Neural cell (in vitro differentiated cells): ENCODE results near the gene CYP4F3. TPM values are rescaled to one million over a fixed set of nuclear protein-coding genes. Genes with fewer than 3 reads are reported as not detected.

Experiments used
- H2AFZ ChIP-seq: fragments of 200-600, 300-800 bp; sonication (generic), shearing (Covaris generic); 2 replicates; pipeline ENCODE4 v1.6.0; 2014; ENCODE audit warnings: low read depth, mild to moderate bottlenecking, antibody characterized with exemption, low read length, moderate library complexity
- H3F3A ChIP-seq: fragments of 200-600 bp; shearing (Covaris generic); 2 replicates; pipeline ENCODE4 v1.6.1; 2016; ENCODE audit warnings: mild to moderate bottlenecking, moderate library complexity, mixed read lengths, antibody characterized with exemption, low read length; ENCODE audit not compliant: insufficient read depth, poor library complexity, severe bottlenecking
- H3K27ac ChIP-seq: fragments of 200-600, 300-800 bp; sonication (generic), shearing (Covaris generic); 2 replicates; pipeline ENCODE4 v1.5.1; 2014; ENCODE audit warnings: mild to moderate bottlenecking, low read length, moderate library complexity
- H3K27me3 ChIP-seq: fragments of 300-800, 200-600 bp; sonication (generic), shearing (Covaris generic); 2 replicates; pipeline ENCODE4 v1.6.0; 2014; ENCODE audit warnings: mild to moderate bottlenecking, low read depth, low read length, moderate library complexity; ENCODE audit not compliant: insufficient read depth
- H3K36me3 ChIP-seq: fragments of 300-800, 200-600 bp; sonication (generic), shearing (Covaris generic); 2 replicates; pipeline ENCODE4 v1.5.1; 2014; ENCODE audit warnings: mild to moderate bottlenecking, antibody characterized with exemption, low read length, moderate library complexity; ENCODE audit not compliant: insufficient read depth
- H3K4me2 ChIP-seq: fragments of 300-800, 200-600 bp; sonication (generic), shearing (Covaris generic); 2 replicates; pipeline ENCODE4 v1.6.0; 2014; ENCODE audit warnings: mild to moderate bottlenecking, low read length
- H3K4me3 ChIP-seq: fragments of 300-800, 200-600 bp; sonication (generic), shearing (Covaris generic); 2 replicates; pipeline ENCODE4 v1.5.1; 2014; ENCODE audit warnings: mild to moderate bottlenecking, low read length, moderate library complexity
- H3K79me2 ChIP-seq: fragments of 200-600 bp; shearing (Covaris generic); replicated peaks from 2 replicates; pipeline ENCODE4 v1.6.0; 2014; ENCODE audit warnings: mild to moderate bottlenecking, low read length, moderate library complexity; ENCODE audit not compliant: insufficient read depth
- H3K9ac ChIP-seq: fragments of 300-800, 200-600 bp; sonication (generic), shearing (Covaris generic); 2 replicates; pipeline ENCODE4 v1.6.1; 2016; ENCODE audit warnings: mild to moderate bottlenecking, low read length, mixed read lengths
- H3K9me2 ChIP-seq: fragments of 200-600 bp; shearing (Covaris generic); 2 replicates; pipeline ENCODE4 v1.6.1; 2016; ENCODE audit warnings: mild to moderate bottlenecking, low read length, mixed read lengths; ENCODE audit not compliant: insufficient read depth
- H3K9me3 ChIP-seq: fragments of 200-600, 300-800 bp; sonication (generic), shearing (Covaris generic); 2 replicates; pipeline ENCODE4 v1.6.1; 2016; ENCODE audit warnings: mild to moderate bottlenecking, mixed run types, low read length, moderate library complexity, mixed read lengths
- H4K20me1 ChIP-seq: fragments of 200-600 bp; shearing (Covaris generic); 2 replicates; pipeline ENCODE4 v1.6.1; 2016; ENCODE audit warnings: mild to moderate bottlenecking, mixed run types; ENCODE audit not compliant: insufficient read depth
- EP300 ChIP-seq: fragments of 450-650 bp; conservative IDR thresholded peaks from 2 replicates; pipeline ENCODE4 v1.6.1; 2014; ENCODE audit warnings: antibody characterized with exemption, mild to moderate bottlenecking, moderate library complexity; ENCODE audit not compliant: poor library complexity, severe bottlenecking
- EZH2 ChIP-seq: fragments of 200-600, 300-800 bp; shearing (Covaris generic), sonication (generic); IDR thresholded peaks from 2 replicates; pipeline ENCODE4 v1.6.1; 2014; ENCODE audit warnings: antibody characterized with exemption, low read length, borderline replicate concordance, mild to moderate bottlenecking; ENCODE audit not compliant: insufficient read depth, poor library complexity, severe bottlenecking
- MXI1 ChIP-seq: fragments of 450-650 bp; conservative IDR thresholded peaks from 2 replicates; pipeline ENCODE4 v1.6.1; 2014; ENCODE audit warnings: antibody characterized with exemption, mild to moderate bottlenecking; ENCODE audit not compliant: poor library complexity, severe bottlenecking
- POLR2AphosphoS5 ChIP-seq: IDR thresholded peaks from 2 replicates; pipeline ENCODE4 v1.6.1; 2012
- RAD21 ChIP-seq: fragments of 450-650 bp; conservative IDR thresholded peaks from 2 replicates; pipeline ENCODE4 v1.6.1; 2014; ENCODE audit warnings: antibody characterized with exemption, mild to moderate bottlenecking, moderate library complexity
- SMC3 ChIP-seq: fragments of 450-650 bp; conservative IDR thresholded peaks from 2 replicates; pipeline ENCODE4 v1.6.1; 2014; ENCODE audit warnings: antibody characterized with exemption, mild to moderate bottlenecking, moderate library complexity; ENCODE audit not compliant: poor library complexity
- TAF1 ChIP-seq: IDR thresholded peaks from 2 replicates; pipeline ENCODE4 v1.6.1; 2012; ENCODE audit warnings: low read depth
- polyA plus RNA-seq: library from polyadenylated mRNA; depleted of rRNA; stranded (reverse); fragments of >200 nt; gene quantifications from 2 replicates; pipeline ENCODE4 v1.2.3, GENCODE V29; 2014
- TF ChIP-seq, protein P1 (sequence below): IDR thresholded peaks from 2 replicates; pipeline ENCODE4 v1.6.1; 2012; ENCODE audit warnings: borderline replicate concordance
- TF ChIP-seq, protein P2 (sequence below): fragments of 450-650 bp; IDR thresholded peaks from 2 replicates; pipeline ENCODE4 v1.5.1; 2014; ENCODE audit warnings: antibody characterized with exemption, mild to moderate bottlenecking, moderate library complexity; ENCODE audit not compliant: poor library complexity, severe bottlenecking

Gene CYP4F3
- polyA plus RNA-seq, 1 donor from 2014 or later = not detected

- no peak overlapping the region for H3K4me3 ChIP-seq
- no peak overlapping the region for H3K27ac ChIP-seq
- no peaks in the 10 kb centered on the region for H3K36me3 ChIP-seq
- no peaks in the 10 kb centered on the region for H3K9me2 ChIP-seq
- no peak overlapping the region for H3K9ac ChIP-seq
- no peaks in the 10 kb centered on the region for H4K20me1 ChIP-seq
- H3K79me2 ChIP-seq = no peaks in the 10 kb centered on the region
- H2AFZ ChIP-seq = no peak overlapping the region
- H3K9me3 ChIP-seq = peaks cover 6% of the 10 kb centered on the region
- no peaks in the 10 kb centered on the region for H3K27me3 ChIP-seq
- no peaks in the 10 kb centered on the region for H3F3A ChIP-seq
- H3K4me2 ChIP-seq = no peak overlapping the region
- TF ChIP-seq, protein P1, sequence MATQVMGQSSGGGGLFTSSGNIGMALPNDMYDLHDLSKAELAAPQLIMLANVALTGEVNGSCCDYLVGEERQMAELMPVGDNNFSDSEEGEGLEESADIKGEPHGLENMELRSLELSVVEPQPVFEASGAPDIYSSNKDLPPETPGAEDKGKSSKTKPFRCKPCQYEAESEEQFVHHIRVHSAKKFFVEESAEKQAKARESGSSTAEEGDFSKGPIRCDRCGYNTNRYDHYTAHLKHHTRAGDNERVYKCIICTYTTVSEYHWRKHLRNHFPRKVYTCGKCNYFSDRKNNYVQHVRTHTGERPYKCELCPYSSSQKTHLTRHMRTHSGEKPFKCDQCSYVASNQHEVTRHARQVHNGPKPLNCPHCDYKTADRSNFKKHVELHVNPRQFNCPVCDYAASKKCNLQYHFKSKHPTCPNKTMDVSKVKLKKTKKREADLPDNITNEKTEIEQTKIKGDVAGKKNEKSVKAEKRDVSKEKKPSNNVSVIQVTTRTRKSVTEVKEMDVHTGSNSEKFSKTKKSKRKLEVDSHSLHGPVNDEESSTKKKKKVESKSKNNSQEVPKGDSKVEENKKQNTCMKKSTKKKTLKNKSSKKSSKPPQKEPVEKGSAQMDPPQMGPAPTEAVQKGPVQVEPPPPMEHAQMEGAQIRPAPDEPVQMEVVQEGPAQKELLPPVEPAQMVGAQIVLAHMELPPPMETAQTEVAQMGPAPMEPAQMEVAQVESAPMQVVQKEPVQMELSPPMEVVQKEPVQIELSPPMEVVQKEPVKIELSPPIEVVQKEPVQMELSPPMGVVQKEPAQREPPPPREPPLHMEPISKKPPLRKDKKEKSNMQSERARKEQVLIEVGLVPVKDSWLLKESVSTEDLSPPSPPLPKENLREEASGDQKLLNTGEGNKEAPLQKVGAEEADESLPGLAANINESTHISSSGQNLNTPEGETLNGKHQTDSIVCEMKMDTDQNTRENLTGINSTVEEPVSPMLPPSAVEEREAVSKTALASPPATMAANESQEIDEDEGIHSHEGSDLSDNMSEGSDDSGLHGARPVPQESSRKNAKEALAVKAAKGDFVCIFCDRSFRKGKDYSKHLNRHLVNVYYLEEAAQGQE = no peak
Observed at GRCh38 chr19:15629003-15629880, 11.5 kb upstream of the CYP4F3 start.

GRCh38 chr19:15631817-15632216, 8.9 kb upstream of the CYP4F3 start:
- H3K27me3 ChIP-seq = no peaks in the 10 kb centered on the region
- TF ChIP-seq EP300 (no peak), EZH2 (no peak), RAD21 (no peak), POLR2AphosphoS5 (no peak), MXI1 (no peak), SMC3 (no peak), TAF1 (no peak)
- TF ChIP-seq, protein P2, sequence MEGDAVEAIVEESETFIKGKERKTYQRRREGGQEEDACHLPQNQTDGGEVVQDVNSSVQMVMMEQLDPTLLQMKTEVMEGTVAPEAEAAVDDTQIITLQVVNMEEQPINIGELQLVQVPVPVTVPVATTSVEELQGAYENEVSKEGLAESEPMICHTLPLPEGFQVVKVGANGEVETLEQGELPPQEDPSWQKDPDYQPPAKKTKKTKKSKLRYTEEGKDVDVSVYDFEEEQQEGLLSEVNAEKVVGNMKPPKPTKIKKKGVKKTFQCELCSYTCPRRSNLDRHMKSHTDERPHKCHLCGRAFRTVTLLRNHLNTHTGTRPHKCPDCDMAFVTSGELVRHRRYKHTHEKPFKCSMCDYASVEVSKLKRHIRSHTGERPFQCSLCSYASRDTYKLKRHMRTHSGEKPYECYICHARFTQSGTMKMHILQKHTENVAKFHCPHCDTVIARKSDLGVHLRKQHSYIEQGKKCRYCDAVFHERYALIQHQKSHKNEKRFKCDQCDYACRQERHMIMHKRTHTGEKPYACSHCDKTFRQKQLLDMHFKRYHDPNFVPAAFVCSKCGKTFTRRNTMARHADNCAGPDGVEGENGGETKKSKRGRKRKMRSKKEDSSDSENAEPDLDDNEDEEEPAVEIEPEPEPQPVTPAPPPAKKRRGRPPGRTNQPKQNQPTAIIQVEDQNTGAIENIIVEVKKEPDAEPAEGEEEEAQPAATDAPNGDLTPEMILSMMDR = no peak
- TF ChIP-seq, protein P1 = no peak
- peaks cover 6% of the 10 kb centered on the region for H3K9me3 ChIP-seq
- no peaks in the 10 kb centered on the region for H3F3A ChIP-seq
- H3K79me2 ChIP-seq = no peaks in the 10 kb centered on the region
- no peaks in the 10 kb centered on the region for H3K36me3 ChIP-seq
- H3K27ac ChIP-seq = no peak overlapping the region
- H3K4me3 ChIP-seq = no peak overlapping the region
- no peak overlapping the region for H3K4me2 ChIP-seq
- no peak overlapping the region for H3K9ac ChIP-seq
- H4K20me1 ChIP-seq = no peaks in the 10 kb centered on the region
- H3K9me2 ChIP-seq = no peaks in the 10 kb centered on the region
- no peak overlapping the region for H2AFZ ChIP-seq
